HG03066 (cell line): ENCODE results near the gene PDGFC.

Source experiments
- ATAC-seq: cut with Tn5 transposase; IDR thresholded peaks from one replicate; pipeline ENCODE4 v1.9.1; 2021; ENCODE audit warnings: low read depth; ENCODE audit not compliant: unreplicated experiment

Gene PDGFC

GRCh38 chr4:156975686-156976085, 4.1 kb upstream of the PDGFC start:
- ATAC-seq, result no peak

- no peak for ATAC-seq
These were observed 2.7 kb upstream of the PDGFC start for GRCh38 chr4:156974264-156974663.

DNA sequence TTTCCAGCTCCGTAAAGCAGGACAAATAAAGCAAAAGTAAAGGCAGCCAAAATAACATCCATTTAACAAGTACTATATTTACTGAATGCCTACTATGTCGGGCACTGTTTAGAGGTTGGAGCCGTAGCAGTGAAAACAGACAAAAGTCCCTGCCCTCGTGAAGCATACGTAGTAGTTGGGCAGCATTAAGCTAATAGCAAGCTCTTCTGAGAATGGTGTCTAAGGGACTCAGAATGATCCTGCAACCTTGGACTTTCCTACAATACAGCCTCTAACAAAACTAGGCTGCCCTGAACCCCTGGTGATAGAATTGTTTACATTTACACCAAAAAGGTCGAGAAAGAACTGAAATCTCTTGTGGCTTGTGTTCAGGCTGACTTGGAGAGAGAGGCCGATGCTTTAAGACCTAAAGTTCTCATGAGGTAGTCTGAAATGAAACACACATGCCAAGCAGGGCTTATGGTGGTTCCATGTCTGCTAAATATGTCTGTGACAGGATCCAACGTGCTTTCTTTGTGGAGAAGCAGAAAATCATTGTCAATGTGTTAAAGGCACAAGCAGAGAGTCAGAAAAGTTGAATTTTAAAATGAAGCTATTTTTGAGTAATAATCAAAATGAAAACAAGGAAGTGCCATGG, 898 bp upstream of the PDGFC start:
- no peak for ATAC-seq

DNA sequence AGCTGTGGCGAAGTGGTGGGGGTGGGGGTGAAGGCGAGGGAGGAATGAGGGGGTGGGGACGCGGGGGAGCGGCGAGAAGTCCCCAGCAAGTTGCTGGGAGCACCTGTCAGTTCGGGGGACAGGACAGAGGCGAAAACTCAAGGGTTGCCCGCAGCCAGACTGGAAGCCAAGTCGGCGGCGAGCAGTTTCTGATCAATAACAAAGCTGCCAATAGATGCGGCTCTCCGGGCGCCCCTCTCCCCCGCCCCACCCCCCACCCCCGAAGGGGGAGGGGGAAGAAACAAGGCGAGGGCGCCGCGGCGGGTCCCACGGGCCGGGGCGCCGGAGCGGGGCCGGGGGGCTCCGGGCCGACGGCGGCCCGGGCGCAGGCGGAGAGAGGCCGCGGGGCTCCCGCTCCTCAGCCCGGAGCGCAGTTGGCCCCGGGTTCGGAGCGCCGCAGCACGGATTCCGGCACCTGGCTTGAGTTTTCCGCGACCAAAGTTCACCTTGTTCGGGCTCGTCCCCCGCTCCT, 379 bp downstream of the PDGFC start:
- no peak for ATAC-seq

GRCh38 chr4:156970501-156971164, 966 bp downstream of the PDGFC start:
- no peak for ATAC-seq

GRCh38 chr4:156969911-156970310, 1.7 kb downstream of the PDGFC start:
- no peak for ATAC-seq

- no peak for ATAC-seq
These were observed 2.5 kb downstream of the PDGFC start for GRCh38 chr4:156969101-156969500.

DNA sequence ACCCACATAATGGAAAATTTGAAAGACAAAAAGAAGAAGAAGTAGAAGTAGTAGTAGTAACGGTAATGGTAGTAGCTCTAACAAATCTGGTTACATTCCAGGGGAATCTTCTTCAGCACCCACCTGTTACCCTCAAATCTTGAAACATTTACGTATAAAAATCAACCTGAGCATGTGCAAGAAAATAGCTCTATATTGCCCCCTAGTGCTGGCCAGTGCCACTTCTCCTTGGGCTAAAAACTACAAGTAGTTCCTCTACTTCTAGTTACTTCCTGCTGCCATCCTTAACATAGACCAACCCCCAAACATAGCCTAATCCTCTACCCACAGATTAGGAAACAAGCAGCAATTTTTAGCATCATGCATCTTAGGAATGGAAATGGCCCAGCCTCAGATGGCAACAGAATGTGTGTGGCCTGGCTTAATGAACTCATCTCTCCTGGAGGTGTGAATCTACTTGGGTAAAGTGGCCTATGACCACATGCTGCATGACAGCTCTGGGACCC, 3.1 kb downstream of the PDGFC start:
- ATAC-seq, result no peak

DNA sequence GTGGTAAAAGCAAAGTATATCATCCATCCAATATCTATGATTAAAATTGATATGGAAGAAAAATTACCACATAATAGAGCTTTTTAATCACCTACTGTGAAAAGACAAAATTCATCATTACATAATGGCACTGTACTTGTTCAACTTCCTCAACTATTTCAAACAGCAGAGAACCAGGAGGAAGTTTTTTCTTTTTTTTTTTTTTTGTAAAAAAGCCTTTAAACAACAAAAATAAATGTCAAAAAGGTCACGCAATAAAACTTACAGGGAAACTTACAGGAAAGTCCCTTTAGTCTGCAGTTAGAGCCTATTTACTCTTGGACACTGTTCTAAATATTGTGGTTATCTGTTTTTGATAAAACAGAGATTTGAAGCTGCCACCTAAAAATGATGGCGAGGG, 4.8 kb downstream of the PDGFC start:
- ATAC-seq, result no peak

- no peak for ATAC-seq
These were observed 8.2 kb downstream of the PDGFC start for GRCh38 chr4:156963419-156963818.

- no peak for ATAC-seq
These were observed 9.0 kb downstream of the PDGFC start for GRCh38 chr4:156962528-156962974.

GRCh38 chr4:156962058-156962358, 9.6 kb downstream of the PDGFC start:
- ATAC-seq, result no peak

DNA sequence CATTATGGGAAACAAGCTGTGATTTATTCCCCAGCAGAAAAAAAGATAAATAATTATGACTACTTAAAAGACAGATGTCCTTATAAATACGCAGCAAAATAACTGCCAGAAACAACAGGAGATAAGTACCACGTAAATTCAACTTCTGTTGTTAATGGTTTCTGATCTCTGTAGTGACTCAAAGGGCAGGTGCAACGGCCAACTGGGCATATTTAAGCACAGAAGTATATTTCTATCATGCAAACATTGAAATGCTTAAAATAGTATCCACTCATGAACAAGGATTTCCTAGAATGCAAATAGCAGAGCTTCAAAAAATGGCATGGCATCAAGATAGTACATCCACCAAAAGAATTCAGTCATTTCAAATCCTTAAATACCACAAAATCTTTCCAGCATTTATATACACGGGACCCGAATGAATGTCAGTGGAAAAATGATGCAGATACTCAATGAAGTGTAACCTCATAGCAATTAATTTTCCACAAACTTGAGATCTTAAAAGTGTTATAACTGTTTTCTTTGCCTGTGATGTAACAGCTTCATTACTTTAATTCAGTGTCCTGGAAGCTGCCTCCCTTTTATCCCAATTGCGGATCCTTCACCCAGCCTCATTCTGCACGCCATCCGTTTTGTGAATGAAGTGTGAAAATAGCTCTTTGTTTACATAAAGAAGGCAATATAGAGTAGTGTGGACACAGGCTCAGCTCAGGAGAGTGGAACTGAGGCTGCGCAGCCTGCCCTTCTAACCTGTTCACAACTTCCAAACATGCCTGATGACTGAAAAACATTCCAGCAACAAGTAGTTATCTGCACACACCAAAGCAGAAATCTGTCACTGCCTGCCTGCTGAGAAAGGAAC, 10.2 kb downstream of the PDGFC start:
- no peak for ATAC-seq

DNA sequence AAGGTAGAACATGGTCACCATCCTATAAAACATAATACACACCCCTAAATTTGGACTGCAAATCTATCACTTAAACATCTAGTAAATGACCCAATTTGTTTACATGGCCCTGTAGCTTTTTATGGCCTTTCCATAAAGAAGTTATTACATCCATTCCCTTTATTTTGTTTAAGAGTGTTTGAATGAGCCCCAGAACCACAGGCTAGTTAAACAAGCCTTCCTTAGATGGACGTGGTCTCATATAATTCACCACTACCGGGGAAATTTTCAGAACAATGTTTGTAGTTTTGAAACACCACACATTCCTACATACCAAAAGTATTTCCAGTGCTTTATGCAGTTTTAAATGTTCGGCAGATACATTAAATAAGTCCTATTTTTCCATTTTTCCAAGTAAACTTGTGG, 12.3 kb downstream of the PDGFC start:
- ATAC-seq, result no peak

DNA sequence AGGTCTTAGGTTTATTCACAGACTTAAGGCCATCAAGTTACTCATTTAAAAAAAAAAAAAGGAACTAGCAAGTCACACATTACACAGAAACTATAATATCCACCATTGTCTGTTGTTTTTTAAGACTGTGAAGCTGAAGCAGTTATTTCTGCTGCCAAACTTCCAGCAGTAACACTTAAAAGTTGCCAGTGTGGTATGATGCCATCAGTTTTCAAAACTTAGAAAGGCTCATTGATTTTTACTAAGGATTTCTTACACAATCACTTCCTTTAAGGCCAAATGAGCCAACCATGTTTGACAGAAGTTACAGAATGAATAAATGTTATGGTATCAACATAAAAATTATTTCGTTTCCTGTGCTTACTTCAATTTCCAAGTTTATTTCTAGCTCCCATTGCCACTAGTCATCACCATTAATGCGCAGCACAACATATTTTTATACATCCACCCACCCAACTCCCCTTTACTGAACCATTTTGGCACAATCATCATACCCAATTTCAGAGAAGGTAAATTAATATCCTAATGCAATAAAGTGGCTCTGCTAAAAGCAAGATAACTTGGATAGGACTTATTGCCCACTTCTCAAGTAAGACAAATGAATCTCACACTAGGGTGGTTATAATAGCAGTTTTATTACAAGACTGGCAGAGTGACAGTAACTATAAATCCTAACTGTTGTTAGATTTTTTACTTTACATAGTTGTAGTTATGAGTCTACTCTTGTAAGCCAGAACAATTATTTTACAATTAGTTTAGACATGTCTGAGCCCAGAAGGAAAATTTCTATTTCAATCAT, 13.1 kb downstream of the PDGFC start:
- ATAC-seq, result no peak

- ATAC-seq, result no peak
These were observed 14.0 kb downstream of the PDGFC start for GRCh38 chr4:156957556-156957955.

GRCh38 chr4:156956826-156957368, 14.7 kb downstream of the PDGFC start:
- no peak for ATAC-seq

- ATAC-seq, result no peak
These were observed 15.2 kb downstream of the PDGFC start for GRCh38 chr4:156956359-156956758.

GRCh38 chr4:156954587-156954986, 17.0 kb downstream of the PDGFC start:
- no peak for ATAC-seq

- no peak for ATAC-seq
These were observed 17.6 kb downstream of the PDGFC start for GRCh38 chr4:156953951-156954350.
